ENCODE data around the gene PROX2.

DNA sequence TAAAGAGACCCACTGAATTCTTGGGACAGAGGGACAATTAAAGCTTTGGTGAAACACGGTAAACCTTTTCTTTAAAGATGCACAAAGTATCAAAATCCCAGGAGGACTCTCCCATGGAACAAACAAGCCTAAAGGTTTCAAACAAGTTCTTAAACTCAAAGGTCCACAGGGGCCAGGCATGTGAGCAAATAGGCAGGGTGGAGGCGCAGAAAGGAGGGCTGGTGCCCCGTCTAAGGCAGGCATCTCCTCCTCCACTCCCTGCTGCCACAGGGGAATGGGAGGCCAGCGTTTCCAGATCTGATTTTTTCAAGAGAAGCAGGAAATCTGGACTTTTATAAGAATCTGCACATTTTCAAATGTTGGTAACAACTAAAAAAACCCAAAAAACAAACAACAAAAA is 39.5 kb upstream of the PROX2 start:
- no peak for TF ChIP-seq POLR2AphosphoS5 (IDR thresholded peaks at IDR 0.05; ENCODE audit: low read depth, low read length)
- TF ChIP-seq POLR2A (IDR thresholded peaks at IDR 0.05; ENCODE audit: low read depth, low read length), result no peak
- TF ChIP-seq TAF1 (IDR thresholded peaks at IDR 0.05; ENCODE audit: low read depth, low read length), result no peak
- no peak for TF ChIP-seq SPI1 (IDR thresholded peaks at IDR 0.05; ENCODE audit: low read depth, low read length)

Data from GM12891 (cell line).